MM.1S (cell line): Measurements from ENCODE around the gene PHF21A.

Experiments used
- CTCF ChIP-seq: fragments of 300-600 bp; sonication (generic); IDR thresholded peaks from 2 replicates; pipeline ENCODE4 v1.5.1; 2016; ENCODE audit warnings: antibody characterized with exemption, low read length, mixed read lengths
- EZH2 ChIP-seq: fragments of 300-600 bp; sonication (generic); optimal IDR thresholded peaks from 2 replicates; pipeline ENCODE3; 2017; ENCODE audit warnings: low read depth, mild to moderate bottlenecking, antibody characterized with exemption, low read length, mixed read lengths

GRCh38 chr11:46121301-46121723 lies at the start of gene PHF21A:
- TF ChIP-seq EZH2, result no peak
- no peak for TF ChIP-seq CTCF
